Smooth muscle cell of the brain vasculature (primary cell): ENCODE results near the gene EIF5AL1.
"Not testable (repeated sequence)": the region's sequence is repeated elsewhere in the genome, so short reads cannot be mapped to it uniquely, and the experiment has no call there.

Experiments used
- DNase-seq: peaks from one replicate; pipeline ENCODE4 v3.0.0-alpha.2; 2012; ENCODE audit warnings: low read depth, low spot score

The EIF5AL1 gene

GRCh38 chr10:79509306-79509933, 2.9 kb upstream of the EIF5AL1 start:
- not testable (repeated sequence) for DNase-seq

- DNase-seq: not testable (repeated sequence)
Observed at GRCh38 chr10:79509934-79510508, 2.3 kb upstream of the EIF5AL1 start.

DNA sequence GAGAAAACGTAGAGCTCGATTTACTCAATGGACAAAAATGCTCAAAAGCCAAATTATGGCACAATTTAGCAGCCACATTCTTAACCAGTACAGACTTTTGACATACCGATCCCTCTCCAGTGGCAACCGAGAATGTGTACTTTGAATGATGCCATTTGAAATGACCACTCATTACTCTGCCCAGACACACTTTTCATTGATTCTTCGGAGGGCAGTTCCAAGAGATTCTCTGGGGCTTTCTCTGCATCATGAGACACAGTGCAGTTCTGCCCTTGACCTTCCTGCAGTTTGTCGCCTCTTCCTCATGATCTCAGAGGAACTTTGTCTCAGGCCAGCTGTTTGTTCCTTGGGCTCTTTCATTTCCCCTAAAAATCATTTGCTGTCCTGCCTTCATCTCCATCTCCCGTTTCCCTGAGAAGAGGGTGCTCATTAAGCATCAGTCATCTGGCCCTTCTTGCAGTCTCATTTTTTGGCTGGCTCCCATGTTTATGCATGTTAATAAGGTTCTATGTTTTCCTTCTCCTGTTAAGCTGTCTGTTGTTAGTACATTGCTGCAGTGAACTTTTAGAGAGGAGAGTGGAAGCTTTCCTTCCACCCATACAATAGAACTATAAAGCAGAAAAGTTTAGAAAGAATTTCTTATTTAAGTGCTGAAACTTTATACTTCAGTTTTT, 4.3 kb downstream of the EIF5AL1 start:
- DNase-seq: not testable (repeated sequence)

GRCh38 chr10:79517567-79517966, 5.2 kb downstream of the EIF5AL1 start:
- not testable (repeated sequence) for DNase-seq

DNA sequence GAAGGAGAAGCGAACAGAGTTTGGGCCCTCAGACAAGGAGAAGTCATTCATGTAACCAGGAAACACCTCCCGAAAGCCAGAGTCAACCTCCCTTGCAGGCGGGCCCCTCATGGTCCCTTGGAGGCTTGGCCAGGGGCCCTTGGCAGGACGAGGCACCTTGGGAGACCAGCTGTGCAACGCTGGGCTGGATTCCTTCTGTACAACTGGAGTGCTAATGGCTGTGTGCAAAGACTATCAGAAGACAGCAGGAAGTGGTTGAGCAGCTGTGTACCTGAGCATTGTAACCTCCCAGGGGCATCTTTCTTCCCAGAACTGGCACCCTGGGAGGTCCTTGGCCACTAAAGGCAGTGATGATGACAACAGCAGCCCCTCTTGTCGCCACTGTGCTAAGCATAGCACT, 9.4 kb downstream of the EIF5AL1 start:
- DNase-seq: not testable (repeated sequence)

- DNase-seq: not testable (repeated sequence)
Observed at GRCh38 chr10:79522464-79522863, 10.1 kb downstream of the EIF5AL1 start.

DNA sequence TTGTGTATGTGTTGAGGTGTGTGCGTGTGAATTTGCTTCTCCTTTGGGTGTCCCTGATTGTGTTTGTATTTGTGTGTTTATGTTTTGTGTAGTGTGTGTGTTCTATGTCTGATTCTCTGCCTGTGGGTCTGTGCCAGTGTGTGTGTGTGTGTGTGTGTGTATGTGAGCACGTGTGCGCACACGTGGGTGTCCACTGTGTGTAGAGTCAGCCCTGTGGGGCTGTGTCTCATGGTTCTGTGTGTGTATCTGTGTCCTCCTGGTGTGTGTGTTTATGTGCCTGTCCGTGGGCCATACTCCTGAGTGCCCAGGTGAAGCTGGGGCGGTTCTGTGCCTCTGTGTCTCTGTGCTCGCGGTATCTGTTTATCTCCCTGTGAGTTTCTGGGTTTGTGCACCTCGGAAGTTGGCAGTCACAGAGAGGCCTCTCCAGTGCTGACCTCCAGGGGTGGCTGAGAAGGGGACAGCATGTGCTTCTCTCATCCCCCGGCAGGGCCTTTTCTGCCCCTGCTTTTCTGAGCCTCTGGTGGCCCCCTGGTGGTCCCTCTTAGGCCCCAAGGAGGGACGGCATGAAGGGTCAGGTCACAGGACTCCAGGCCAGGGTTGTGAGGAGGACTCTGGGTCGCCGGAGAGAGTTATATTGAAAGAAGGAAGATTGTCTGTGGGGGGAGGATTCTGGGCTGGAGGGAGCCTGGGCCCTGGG, 11.0 kb downstream of the EIF5AL1 start:
- not testable (repeated sequence) for DNase-seq

DNA sequence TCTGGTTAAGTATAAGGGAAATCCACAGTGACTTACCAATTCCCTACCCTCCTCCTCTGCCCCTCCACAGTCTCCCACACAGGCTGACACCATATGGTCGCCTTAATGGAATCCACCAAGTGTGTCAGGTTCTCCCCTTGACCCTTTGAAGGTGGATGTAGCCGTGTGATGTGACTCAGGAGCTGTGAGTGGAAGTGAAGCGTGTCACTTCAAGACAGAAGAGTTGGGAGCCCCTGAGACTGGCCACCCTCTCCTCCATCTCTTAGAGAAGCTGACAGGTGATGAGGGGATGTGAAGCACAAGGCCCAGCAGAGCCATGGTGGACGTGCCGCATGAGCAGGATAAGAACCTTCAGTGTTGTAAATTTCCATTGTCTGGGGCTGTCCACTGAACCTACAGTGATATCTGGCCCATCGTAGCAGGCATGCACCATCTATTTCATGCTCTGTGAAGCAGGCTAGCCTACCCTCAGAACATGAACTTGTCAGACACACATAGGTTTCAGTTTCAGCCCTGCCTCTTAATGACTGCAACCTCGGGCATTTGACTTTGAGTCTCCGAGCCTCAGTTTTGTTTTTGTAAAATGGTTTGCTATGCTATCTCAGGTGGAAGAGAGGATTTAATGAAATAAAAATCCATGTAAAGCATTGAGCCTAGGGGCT, 12.8 kb downstream of the EIF5AL1 start:
- not testable (repeated sequence) for DNase-seq

- DNase-seq: not testable (repeated sequence)
Observed at GRCh38 chr10:79528261-79528660, 15.9 kb downstream of the EIF5AL1 start.

DNA sequence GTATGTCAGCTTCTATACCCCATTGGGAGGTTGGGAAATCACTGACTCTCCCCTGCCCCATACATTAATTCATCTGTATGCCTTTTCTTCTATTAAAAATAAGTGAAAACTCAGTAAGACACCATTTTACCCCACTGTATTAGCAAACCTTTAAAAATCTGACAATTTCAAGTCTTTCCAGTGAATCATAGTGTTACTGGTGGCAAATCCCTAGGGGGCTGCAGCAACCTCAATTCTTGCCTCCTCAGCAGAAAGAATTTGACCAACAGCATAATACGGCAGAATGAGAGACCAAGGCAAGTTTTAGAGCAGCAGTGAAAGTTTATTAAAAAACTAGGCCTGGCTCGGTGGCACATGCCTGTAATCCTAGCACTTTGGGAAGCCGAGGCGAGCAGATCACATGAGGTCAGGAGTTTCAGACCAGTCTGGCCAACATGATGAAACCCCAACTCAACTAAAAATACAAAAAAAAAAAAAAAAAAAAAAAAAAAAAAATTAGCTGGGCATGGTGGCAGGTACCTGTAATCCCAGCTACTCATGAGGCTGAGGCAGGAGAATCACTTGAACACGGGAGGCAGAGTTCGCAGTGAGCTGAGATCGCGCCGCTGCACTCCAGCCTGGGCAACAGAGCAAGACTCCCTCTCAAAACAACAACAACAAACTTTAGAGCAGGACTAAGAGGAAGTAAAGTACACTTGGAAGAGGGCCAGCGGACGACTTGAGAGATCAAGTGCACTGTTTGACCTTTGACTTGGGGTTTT, 21.0 kb downstream of the EIF5AL1 start:
- not testable (repeated sequence) for DNase-seq

DNA sequence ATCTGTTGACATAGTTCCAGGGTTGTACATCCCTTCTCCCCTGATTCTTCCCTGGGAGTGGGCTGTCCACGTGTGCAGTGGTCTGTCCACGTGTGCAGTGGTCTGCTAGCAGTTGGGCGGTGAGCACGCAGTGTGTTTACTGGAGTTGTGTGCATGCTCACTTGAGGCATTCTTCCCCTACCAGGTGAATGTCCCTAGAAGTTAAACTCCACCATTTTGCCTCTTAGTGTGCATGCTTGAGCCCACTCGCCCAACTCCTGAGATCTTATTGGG, 21.5 kb downstream of the EIF5AL1 start:
- DNase-seq: not testable (repeated sequence)

DNA sequence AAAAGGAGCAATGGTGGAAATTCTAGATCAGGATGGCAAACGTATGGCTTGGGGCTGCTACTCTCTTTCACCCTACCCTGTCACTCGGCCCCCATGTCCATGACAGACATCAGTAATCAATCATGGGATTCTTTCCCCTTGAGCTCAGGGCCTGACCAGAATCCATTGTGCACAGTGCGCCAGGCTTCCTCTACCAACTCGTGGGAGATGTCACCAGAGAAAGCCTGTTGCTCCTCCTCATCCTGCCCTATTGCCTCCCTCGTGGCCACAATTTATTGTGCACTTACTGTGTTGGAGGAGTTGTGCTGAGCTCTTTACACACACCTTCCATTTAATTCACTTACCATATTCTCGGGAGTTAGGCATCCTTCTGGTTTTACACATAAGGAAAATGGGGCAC, 26.0 kb downstream of the EIF5AL1 start:
- DNase-seq: not testable (repeated sequence)

- DNase-seq: not testable (repeated sequence)
Observed at GRCh38 chr10:79540930-79541329, 28.6 kb downstream of the EIF5AL1 start.

DNA sequence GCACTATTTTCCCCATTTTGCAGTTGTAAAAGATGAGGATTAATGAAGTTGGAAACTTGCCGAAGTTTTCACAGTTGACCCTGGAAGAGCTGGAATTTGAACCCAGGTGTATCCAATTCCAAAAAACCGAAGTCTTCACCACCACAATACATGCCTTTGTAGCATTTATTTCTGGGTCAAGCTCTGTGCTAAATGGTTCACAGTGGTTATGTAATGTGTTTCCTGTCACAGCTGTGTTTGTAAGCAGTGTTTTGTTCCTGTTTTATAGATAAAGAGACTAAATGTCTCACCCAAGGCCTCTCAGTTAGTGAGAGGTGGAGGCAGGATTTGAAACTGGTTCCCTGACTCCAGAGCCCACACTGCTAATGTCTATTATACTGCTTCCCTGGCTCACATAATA, 30.3 kb downstream of the EIF5AL1 start:
- DNase-seq: no peak

DNA sequence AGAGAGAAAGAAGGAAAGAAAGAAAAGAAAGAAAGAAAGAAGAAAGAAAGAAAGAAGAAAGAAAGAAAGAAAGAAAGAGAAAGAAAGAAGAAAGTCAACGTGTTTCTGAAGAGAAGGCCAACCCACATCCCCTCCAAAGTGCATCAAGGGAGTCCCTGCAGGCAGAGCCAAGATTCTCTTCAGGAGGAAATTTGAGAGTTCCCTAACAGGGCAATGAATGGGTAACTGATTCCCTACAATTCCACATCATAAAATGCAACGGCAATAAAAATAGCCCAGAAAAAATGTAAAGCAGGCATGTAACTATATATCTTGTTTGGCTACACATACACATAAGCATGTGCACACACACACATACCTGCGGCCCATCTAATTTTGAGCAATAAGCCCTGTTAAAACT, 32.1 kb downstream of the EIF5AL1 start:
- not testable (repeated sequence) for DNase-seq

- DNase-seq: not testable (repeated sequence)
Observed at GRCh38 chr10:79544926-79545659, 32.8 kb downstream of the EIF5AL1 start.

DNA sequence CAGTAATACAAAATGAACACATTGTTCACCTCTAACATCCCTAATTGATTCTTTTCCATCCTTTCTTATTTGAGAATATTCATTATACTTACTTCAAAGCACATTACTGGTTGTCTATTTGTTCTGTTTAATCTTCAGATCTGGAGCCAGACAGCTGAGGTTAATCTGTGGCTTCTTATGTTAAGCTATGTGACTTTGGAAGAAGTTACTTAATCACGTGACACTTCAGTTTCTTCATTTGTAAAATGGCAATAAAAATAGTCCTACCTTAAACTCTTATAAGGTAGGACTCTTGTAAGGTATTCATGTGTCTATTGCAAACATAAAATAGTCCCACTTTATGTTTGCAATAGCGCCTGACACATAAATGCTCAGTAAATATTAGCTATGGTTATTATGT, 34.8 kb downstream of the EIF5AL1 start:
- DNase-seq: not testable (repeated sequence)

DNA sequence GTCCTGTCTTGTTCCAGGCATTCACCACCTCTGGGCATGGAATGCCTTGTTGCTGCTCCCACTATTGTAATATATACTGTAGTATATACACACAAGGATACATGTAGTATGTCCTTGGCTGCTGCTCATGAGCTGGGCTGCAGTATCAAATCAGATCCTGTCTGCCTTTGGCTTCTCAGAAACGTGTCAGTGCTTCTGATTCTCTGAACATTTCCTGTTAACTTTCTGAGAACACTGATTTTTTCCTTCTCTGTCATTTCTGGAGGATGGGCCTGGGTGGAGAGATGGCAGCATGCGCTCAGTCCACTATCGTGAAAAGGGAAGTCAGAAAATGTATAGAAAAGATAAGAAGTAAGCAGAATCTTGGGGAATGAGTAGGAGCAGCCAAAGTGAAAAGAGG, 35.6 kb downstream of the EIF5AL1 start:
- DNase-seq: no peak

- no peak for DNase-seq
Observed at GRCh38 chr10:79552143-79552542, 39.8 kb downstream of the EIF5AL1 start.
